NCI-H2227 treated with DMSO at 0.1 percent for 48 hours (cell line): ENCODE results near the gene DMRTA1.
"Not testable (repeated sequence)": the region's sequence is repeated elsewhere in the genome, so short reads cannot be mapped to it uniquely, and the experiment has no call there.

Source experiments
- DNase-seq: peaks from one replicate; lab custom pipeline; 2025; lab: John Stamatoyannopoulos, UW

Gene DMRTA1

GRCh38 chr9:22446589-22446949 lies at the start of gene DMRTA1:
Gene DMRTA1, plus strand, starts transcription at chr9:22446824. Its CDS starts 242 bp downstream, at chr9:22447066.
- DNase-seq, result no peak

GRCh38 chr9:22401671-22402070 lies 45.0 kb upstream of the DMRTA1 start:
- no peak for DNase-seq

GRCh38 chr9:22405869-22406659 lies 40.6 kb upstream of the DMRTA1 start:
- DNase-seq, result no peak

- DNase-seq, result no peak
These were observed 32.7 kb upstream of the DMRTA1 start for GRCh38 chr9:22413884-22414283.

GRCh38 chr9:22415941-22416691 lies 30.5 kb upstream of the DMRTA1 start:
- DNase-seq, result no peak

GRCh38 chr9:22416692-22417060 lies 29.9 kb upstream of the DMRTA1 start:
- DNase-seq, result no peak

GRCh38 chr9:22423566-22423965 lies 23.1 kb upstream of the DMRTA1 start:
- no peak for DNase-seq

GRCh38 chr9:22424616-22425015 lies 22.0 kb upstream of the DMRTA1 start:
- DNase-seq, result no peak

- no peak for DNase-seq
These were observed 21.1 kb upstream of the DMRTA1 start for GRCh38 chr9:22425551-22425950.

- no peak for DNase-seq
These were observed 19.3 kb upstream of the DMRTA1 start for GRCh38 chr9:22427226-22427880.

GRCh38 chr9:22433691-22434090 lies 12.9 kb upstream of the DMRTA1 start:
- DNase-seq, result no peak

- not testable (repeated sequence) for DNase-seq
These were observed 11.4 kb upstream of the DMRTA1 start for GRCh38 chr9:22435252-22435651.

- not testable (repeated sequence) for DNase-seq
These were observed 9.1 kb upstream of the DMRTA1 start for GRCh38 chr9:22437461-22438067.

GRCh38 chr9:22440841-22441240 lies 5.8 kb upstream of the DMRTA1 start:
- DNase-seq, result no peak

GRCh38 chr9:22446950-22447617 lies 460 bp downstream of the DMRTA1 start:
- DNase-seq, result no peak

GRCh38 chr9:22447618-22448305 lies 1.1 kb downstream of the DMRTA1 start:
- DNase-seq, result no peak

- no peak for DNase-seq
These were observed 3.1 kb downstream of the DMRTA1 start for GRCh38 chr9:22449719-22450118.

- no peak for DNase-seq
These were observed 5.9 kb downstream of the DMRTA1 start for GRCh38 chr9:22452415-22453010.

GRCh38 chr9:22454016-22454415 lies 7.4 kb downstream of the DMRTA1 start:
- no peak for DNase-seq

GRCh38 chr9:22455181-22455580 lies 8.6 kb downstream of the DMRTA1 start:
- no peak for DNase-seq

- DNase-seq, result no peak
These were observed 10.8 kb downstream of the DMRTA1 start for GRCh38 chr9:22457448-22457847.
